IMR-90 (cell line): ENCODE results near the gene CPED1. TPM values are rescaled to one million over a fixed set of nuclear protein-coding genes. Genes with fewer than 3 reads are reported as not detected.

Source experiments
- ATAC-seq: fragments of 200-7000 bp; cut with Tn5 transposase; 2 replicates; pipeline ENCODE4 v1.9.1; 2020; ENCODE audit warnings: low read depth, mild to moderate bottlenecking, moderate library complexity
- BruUV-seq: library from RNA; stranded (reverse); fragments of 400-500 nt; replicated peaks from 2 replicates; lab custom pipeline; 2021; lab: Mats Ljungman, UMichigan
- CTCF ChIA-PET: fragments of 300-600 bp; formaldehyde crosslinking; extraction: SDS; loops from one replicate; lab custom pipeline; 2021; ENCODE audit warnings: antibody characterized with exemption; lab: Yijun Ruan, JAX
- POLR2A ChIA-PET: fragments of 300-600 bp; sonication (Branson Sonifier 250); formaldehyde crosslinking; loops from one replicate; lab custom pipeline; 2022; ENCODE audit warnings: antibody characterized with exemption; ENCODE audit not compliant: unreplicated experiment; lab: Charles Lee
- DNase-seq: peaks from one replicate; pipeline ENCODE4 v3.0.0; 2013
- H2AFZ ChIP-seq: replicated peaks from 2 replicates; pipeline ENCODE3; 2013; ENCODE audit warnings: low read length, mild to moderate bottlenecking; ENCODE audit not compliant: poor library complexity
- H2AK5ac ChIP-seq: 2 replicates; pipeline ENCODE4 v1.6.1; 2013; ENCODE audit warnings: low read depth, low read length, inconsistent platforms
- H2AK9ac ChIP-seq: replicated peaks from 2 replicates; pipeline ENCODE3; 2013; ENCODE audit warnings: mild to moderate bottlenecking, low read depth, low read length, moderate library complexity; ENCODE audit not compliant: poor library complexity
- H2BK120ac ChIP-seq: 2 replicates; pipeline ENCODE4 v1.6.1; 2013; ENCODE audit warnings: low read depth, low read length, inconsistent platforms
- H2BK15ac ChIP-seq: 3 replicates; pipeline ENCODE4 v1.6.1; 2013; ENCODE audit warnings: low read depth, low read length, inconsistent platforms
- H2BK20ac ChIP-seq: 2 replicates; pipeline ENCODE4 v1.6.1; 2013; ENCODE audit warnings: low read depth, mild to moderate bottlenecking, inconsistent platforms, low read length, moderate library complexity
- H2BK5ac ChIP-seq: 2 replicates; pipeline ENCODE4 v1.6.1; 2013; ENCODE audit warnings: mild to moderate bottlenecking, low read depth, low read length, inconsistent platforms; ENCODE audit not compliant: poor library complexity, severe bottlenecking
- H3K14ac ChIP-seq: replicated peaks from 2 replicates; pipeline ENCODE4 v1.6.1; 2013; ENCODE audit warnings: low read depth, low read length, inconsistent platforms
- H3K18ac ChIP-seq: 2 replicates; pipeline ENCODE4 v1.6.1; 2013; ENCODE audit warnings: low read depth, low read length, control low read depth
- H3K23ac ChIP-seq: 2 replicates; pipeline ENCODE4 v1.6.1; 2013; ENCODE audit warnings: low read depth, low read length, inconsistent platforms
- H3K27ac ChIP-seq: 2 replicates; pipeline ENCODE4 v1.5.1; 2013; ENCODE audit warnings: mild to moderate bottlenecking, control low read depth, low read length; ENCODE audit not compliant: insufficient read depth
- H3K27me3 ChIP-seq: 2 replicates; pipeline ENCODE4 v1.6.1; 2013; ENCODE audit warnings: low read length; ENCODE audit not compliant: control insufficient read depth, insufficient read depth
- H3K36me3 ChIP-seq: 2 replicates; pipeline ENCODE4 v1.6.1; 2013; ENCODE audit warnings: low read length, mixed read lengths; ENCODE audit not compliant: control insufficient read depth, insufficient read depth
- H3K4ac ChIP-seq: 2 replicates; pipeline ENCODE4 v1.6.1; 2013; ENCODE audit warnings: low read depth, low read length, inconsistent platforms
- H3K4me1 ChIP-seq: 2 replicates; pipeline ENCODE4 v1.6.1; 2013; ENCODE audit warnings: low read length, mixed read lengths; ENCODE audit not compliant: control insufficient read depth, insufficient read depth
- H3K4me2 ChIP-seq: 2 replicates; pipeline ENCODE4 v1.6.1; 2013; ENCODE audit warnings: low read depth, mild to moderate bottlenecking, control low read depth, low read length, moderate library complexity
- H3K4me3 ChIP-seq: 2 replicates; pipeline ENCODE4 v1.5.1; 2013; ENCODE audit warnings: low read depth, mild to moderate bottlenecking, control low read depth, low read length, moderate library complexity; ENCODE audit not compliant: insufficient read depth
- H3K56ac ChIP-seq: 2 replicates; pipeline ENCODE4 v1.6.1; 2013; ENCODE audit warnings: low read length, inconsistent platforms; ENCODE audit not compliant: insufficient read depth; ENCODE audit errors: extremely low read depth
- H3K79me1 ChIP-seq, 2 experiments: 2 replicates each; pipeline ENCODE4 v1.6.1; 2013; ENCODE audit warnings: low read length in 2 of 2, inconsistent platforms in 1 of 2, low read depth in 1 of 2
- H3K9ac ChIP-seq: 2 replicates; pipeline ENCODE4 v1.6.1; 2013; ENCODE audit warnings: low read depth, low read length, control low read depth
- H3K9me1 ChIP-seq: 2 replicates; pipeline ENCODE4 v1.6.1; 2013; ENCODE audit warnings: low read length, inconsistent platforms; ENCODE audit not compliant: insufficient read depth
- H3K9me3 ChIP-seq: 2 replicates; pipeline ENCODE4 v1.6.1; 2013; ENCODE audit warnings: low read length; ENCODE audit not compliant: control insufficient read depth, insufficient read depth
- H4K20me1 ChIP-seq: 2 replicates; pipeline ENCODE4 v1.6.1; 2013; ENCODE audit warnings: low read length, inconsistent platforms; ENCODE audit not compliant: insufficient read depth
- H4K5ac ChIP-seq: 2 replicates; pipeline ENCODE4 v1.6.1; 2013; ENCODE audit warnings: mild to moderate bottlenecking, low read depth, low read length, control low read depth
- H4K8ac ChIP-seq, 2 experiments: 2 replicates each; pipeline ENCODE4 v1.6.1; 2013; ENCODE audit warnings: low read depth in 2 of 2, low read length in 2 of 2, control low read depth in 1 of 2, inconsistent platforms in 1 of 2
- H4K91ac ChIP-seq: 2 replicates; pipeline ENCODE4 v1.6.1; 2013; ENCODE audit warnings: low read depth, low read length, inconsistent platforms; ENCODE audit not compliant: insufficient read depth
- MXI1 ChIP-seq: IDR thresholded peaks from 2 replicates; pipeline ENCODE4 v1.6.1; 2012; ENCODE audit warnings: low read depth, mild to moderate bottlenecking, low read length, moderate library complexity, borderline replicate concordance
- WGBS, 2 experiments: methylation state at CpG; one replicate each; pipeline versions ENCODE4 v1.1.5 to v1.1.7; 2013; ENCODE audit warnings: missing lambda C conversion rate in 2 of 2; ENCODE audit not compliant: insufficient read length in 1 of 2; ENCODE audit errors: extremely low coverage in 2 of 2; 5-methylcytosine and 5-hydroxymethylcytosine counted together
- dilution Hi-C: fragments of 300-500 bp; cut with HindIII; formaldehyde crosslinking; loops from one replicate; pipeline ENCODE4 v1.14.3; 2018; ENCODE audit warnings: low sequenced_read_pairs; ENCODE audit not compliant: unreplicated experiment
- in situ Hi-C: fragments of 300-500 bp; cut with MboI; formaldehyde crosslinking; loops from 3 replicates; pipeline ENCODE4 v1.14.3; 2019; ENCODE audit warnings: low sequenced_read_pairs, inconsistent platforms, mixed read lengths
- intact Hi-C: fragments of 100-400 bp; cut with micrococcal nuclease; formaldehyde crosslinking; loops from 2 replicates; pipeline ENCODE4 v1.10.0; 2022
- polyA plus RNA-seq, 3 experiments: library from polyadenylated mRNA; depleted of rRNA; stranded (reverse); fragments of >200 nt; gene quantifications; 2 replicates each; pipeline ENCODE4 v1.2.3, GENCODE V29; 2012; ENCODE audit warnings: low replicate concordance in 1 of 3
- total RNA-seq: library from RNA; depleted of rRNA; stranded (reverse); fragments of >200 nt; gene quantifications from 2 replicates; pipeline ENCODE4 v1.2.3, GENCODE V29; 2012

The CPED1 gene
- total and polyA plus RNA-seq, 2 of the 4 experiments (the other 2 are of a cell fraction) = 31.2 to 96.8 TPM

GRCh38 chr7:120986650-120987049, 1.9 kb upstream of the CPED1 start:
- dilution Hi-C loops = loop anchor here (25.0 kb wide), 1 partner anchor 101 kb away; no protein-coding TSS in a partner anchor
- Histone ChIP-seq H2AK9ac (no peak overlapping the region), H3K56ac (no peak overlapping the region), H4K5ac (no peak overlapping the region), H3K9me1 (0 out of 2 replicates have a peak, but pooled peaks cover 2% of the 10 kb centered on the region), H3K4me3 (no peak overlapping the region), H4K8ac (no peak overlapping the region), H3K4me2 (no peak overlapping the region), H3K23ac (no peak overlapping the region), H3K27ac (no peak overlapping the region), H2BK20ac (no peak overlapping the region), H2AK5ac (0 out of 2 replicates have a peak overlapping the region, but pooled peaks have one; percentile 5), H3K9me3 (no peaks in the 10 kb centered on the region), H2BK5ac (no peak overlapping the region), H3K18ac (no peak overlapping the region), H3K36me3 (no peaks in the 10 kb centered on the region), H4K20me1 (no peaks in the 10 kb centered on the region; the same call in 1 of the 2 replicates), H3K4me1 (peaks cover 4% of the 10 kb centered on the region), H2AFZ (no peak overlapping the region), H4K91ac (no peak overlapping the region), H3K4ac (no peak overlapping the region), H2BK15ac (peak overlapping the region; percentile 43; the same call in 2 of the 3 replicates), H3K14ac (no peak overlapping the region), H2BK120ac (0 out of 2 replicates have a peak overlapping the region, but pooled peaks have one; percentile 23), H3K79me1 (peaks cover 4 to 9% of the 10 kb centered on the region in 2 experiments; a peak in 2 of 4 replicates), H3K27me3 (no peaks in the 10 kb centered on the region), H3K9ac (no peak overlapping the region)
- intact Hi-C loops = loop anchor here (1.0 to 5.0 kb wide), 4 partner anchors 95 to 561 kb away; no protein-coding TSS in a partner anchor
- no peak for ATAC-seq
- no TSS peak for BruUV-seq
- WGBS, 2 experiments = no CpG with 5 or more reads among the region's 2 CpGs
- in situ Hi-C loops = loop anchor here (25.0 kb wide), 1 partner anchor 351 kb away; the partner anchor contains the start of gene WNT16
- no peak for DNase-seq
- CTCF ChIA-PET = interaction anchor here (1.2 to 4.9 kb wide), 6 partner anchors 14 to 360 kb away, joined by 3 to 46 read pairs (median 4); no protein-coding TSS in a partner anchor
- POLR2A ChIA-PET = no interaction called here
- TF ChIP-seq MXI1 = no peak
